SIG-M5 treated with dmso at 0.1 percent for 504 hours (cell line): Measurements from ENCODE around the gene REXO1.

Source experiments
- DNase-seq: peaks from one replicate; lab custom pipeline; 2025; ENCODE audit not compliant: unreplicated experiment; lab: John Stamatoyannopoulos, UW

REXO1 gene

DNA sequence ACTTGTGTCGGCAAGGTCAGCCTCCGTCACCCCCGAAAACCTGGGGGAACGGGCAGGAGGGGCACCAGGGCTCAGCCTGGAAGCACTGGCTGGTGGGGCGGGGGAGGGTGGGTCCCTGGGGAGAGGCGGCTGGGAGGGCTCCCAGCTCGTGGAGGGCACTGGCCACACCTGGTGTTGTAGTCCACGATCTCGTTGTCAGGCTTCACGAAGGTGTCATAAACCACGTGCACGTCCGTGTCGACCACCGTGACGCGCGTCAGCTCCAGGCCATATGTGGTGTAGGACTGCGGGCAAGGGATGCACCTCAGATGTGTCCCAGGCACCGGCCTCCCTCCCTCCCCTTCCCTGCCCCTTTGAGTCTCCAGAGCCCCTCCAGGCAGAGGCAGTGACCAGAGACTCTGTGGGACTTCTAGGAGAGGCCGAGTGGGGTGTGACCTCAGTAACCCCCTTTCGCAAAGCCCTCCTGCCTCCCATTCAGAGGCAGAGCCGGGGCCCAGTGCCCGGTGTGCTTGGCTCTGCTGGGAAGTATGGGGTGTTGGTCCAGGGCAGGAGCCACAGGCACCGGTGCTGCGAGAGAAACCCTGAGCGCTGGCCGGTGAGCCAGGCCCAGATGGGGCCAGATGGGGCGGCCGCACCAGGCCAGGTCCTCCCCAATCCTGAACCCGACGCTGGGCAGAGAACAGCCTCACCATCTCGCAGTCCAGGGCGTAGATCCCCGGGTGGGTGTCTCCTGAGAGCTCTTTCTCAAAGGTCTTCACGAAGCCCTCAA lies 31.6 kb downstream of the REXO1 start:
- DNase-seq: no peak

DNA sequence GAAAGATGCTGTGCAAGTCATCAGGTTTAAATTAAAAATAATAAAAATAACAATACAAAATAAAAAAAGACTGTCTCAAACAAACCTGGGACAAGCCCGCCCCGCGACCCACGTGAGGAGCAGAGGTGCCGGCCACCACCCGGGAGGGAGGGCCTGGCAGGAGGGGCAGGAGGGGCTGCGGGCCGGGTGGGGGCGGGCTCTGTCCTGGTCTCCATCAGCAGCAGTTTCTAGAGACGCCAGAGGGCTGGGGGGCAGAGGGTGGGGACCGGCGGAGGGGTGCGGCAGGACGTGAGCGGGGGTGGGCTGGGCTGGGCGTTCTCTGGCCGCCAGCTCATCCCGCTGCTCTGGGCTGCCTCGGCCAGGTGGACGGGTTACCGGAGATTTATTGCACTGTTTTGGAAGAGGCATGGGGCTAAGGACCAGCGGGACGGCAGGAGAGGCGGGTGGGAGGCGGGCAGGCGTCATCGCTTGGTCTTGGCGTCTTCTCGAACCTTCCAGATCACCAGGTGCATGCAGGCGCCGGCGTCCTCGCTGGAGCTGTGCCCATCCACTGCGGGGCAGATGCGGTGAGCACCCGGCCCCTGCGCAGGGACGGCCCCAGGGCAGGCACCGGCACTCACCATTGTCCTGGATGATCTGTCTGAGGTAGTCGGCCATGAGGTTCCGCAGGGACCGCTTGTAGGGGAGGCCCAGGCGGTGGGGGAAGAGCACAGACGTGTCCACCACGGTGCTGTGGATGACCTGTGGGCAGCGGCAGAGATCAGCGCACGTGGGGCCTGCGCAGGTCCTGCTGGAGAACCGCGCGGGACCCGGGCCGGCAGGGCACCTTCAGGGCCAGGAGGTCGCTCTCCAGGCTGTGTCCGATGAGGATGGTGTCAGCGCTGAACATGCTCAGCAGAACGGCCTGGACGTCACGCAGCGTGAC lies 32.4 kb downstream of the REXO1 start:
- DNase-seq: no peak

DNA sequence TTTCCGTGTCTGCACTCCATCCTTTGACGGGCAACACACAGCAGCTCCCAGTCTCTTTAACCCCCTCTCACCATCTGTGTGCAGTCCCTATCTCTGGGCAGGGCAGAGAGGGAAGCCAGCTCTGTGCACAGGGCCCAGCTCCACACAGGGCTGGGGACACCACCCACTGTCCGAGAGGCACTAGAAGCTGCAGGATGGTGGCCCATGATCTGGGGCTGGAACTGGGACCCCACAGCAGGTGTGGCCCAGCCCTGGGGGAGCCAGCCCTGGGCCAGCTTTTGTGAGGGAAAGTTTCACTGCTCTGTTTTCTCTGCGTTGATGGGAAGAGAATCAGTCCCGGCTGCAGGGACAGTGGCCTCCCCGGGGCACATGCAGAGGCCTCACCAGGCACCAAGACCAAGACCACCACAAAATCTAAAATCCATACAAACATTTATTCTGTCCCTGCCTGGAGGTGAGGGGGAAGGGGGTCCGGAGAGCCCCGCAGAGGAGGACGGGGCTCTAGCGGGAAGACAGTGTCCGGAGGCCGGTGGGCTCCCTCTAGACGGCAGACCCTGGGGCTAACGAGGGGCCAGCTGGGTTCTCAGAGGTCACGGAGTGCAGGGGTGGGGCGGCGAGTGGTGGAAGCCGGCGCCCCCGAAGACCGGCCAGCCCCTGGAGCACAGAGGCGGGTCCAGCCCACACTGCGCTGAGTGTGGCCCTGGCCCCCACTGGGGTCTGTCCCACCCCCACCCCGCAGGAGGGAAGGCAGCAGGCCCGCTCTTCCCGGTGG lies 33.3 kb downstream of the REXO1 start:
- DNase-seq: no peak

DNA sequence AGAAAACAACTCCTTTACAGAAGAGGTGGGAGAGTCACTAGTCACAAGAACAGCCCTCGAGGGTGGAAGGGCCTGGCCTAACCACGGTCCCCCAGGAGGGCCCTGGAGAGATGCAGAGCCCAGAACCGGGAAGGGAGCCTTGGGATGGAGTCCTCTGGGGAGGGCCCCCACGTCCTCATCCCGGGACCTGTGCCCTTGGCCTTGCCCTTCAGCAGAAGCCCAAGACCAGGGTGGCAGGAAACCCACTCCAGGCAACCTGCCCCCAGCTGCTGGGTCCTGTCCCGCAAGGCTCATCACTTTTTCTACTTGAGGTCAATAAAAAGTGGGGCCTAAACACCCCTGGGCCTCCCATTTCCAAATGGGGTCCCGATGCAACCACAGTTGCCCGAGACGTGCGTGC lies 33.9 kb downstream of the REXO1 start:
- DNase-seq: no peak

DNA sequence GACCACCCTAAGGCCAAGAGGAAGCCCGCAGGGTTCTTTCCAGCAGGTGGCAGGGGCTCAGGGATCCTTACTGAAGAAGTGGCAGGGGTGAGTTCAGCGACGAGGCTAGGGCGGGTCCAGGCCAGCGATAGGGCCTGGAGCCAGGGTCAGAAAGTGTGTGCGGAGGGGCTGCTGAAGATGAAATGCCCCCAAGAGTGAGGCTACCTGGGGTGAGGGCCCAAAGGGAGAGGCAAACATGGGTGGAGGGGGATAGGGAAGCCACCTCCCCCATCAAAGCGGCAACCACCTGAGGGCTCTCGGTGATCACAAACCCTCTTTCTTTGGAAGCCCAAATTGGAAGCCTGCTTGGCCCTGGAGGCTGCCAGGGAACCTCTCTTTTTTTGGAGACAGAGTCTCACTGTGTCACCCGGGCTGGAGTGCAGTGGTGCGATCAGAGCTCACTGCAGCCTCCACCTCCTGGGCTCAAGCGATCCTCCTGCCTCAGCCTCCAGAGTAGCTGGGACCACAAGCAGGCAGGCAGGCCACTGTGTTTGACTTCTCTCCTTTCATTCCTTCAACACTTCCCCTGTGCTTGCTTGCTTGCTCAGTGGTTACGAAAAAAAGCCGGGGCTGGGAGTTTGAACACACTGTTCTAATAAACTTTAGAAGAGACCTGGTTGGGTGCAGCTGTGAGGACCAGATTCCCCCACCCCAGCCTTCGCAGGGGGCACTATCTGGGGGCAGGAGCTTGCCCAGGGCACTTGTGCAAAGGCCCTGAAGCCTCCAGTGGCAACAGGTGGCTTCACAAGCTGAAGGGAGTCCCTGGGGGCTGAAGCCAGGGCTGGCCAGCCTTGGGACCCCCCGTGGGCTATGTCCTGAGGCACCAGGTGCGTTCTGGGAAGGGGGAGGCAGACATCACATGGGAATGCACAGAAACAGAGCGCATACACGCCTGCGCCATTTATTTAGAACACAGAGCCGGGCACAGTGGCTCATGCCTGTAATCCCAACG lies 34.8 kb downstream of the REXO1 start:
- no peak for DNase-seq

DNA sequence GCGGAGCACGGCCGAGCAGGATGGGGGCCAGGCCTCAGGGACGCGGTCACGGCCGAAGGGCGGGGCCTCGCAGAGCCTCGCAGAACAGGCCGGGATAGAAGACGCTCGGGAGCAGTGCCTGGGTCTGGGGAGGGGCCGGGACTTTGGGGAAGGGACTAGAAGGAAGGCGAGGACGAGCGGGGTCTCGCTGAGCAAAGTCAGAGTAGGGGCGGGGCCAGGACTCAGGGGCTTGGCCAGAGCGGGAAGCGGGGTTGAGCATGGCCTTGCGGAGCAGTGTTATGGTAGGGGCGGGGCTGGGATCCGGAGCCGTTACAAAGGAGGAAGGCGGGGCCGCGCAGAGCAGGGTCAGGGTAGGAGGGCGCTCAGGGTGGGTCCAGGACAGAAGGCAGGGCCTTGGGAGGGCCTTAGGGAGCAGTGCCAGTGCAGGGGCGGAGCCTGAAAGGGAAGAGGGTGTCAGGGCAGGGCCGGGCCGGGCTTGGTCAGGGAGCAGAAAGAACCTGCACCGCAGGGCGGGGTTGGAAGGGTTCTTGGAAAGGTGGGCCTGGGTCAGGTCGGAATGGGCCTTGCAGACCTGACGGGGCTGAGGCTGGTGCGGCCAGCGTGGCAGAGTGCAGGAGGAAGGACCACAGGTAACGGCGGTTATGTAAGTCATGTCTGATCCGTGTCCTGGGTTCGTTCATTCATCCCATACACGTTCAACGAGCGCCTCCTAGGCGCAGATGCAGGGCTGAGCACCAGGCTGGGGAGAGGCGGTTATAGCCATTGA lies 35.7 kb downstream of the REXO1 start:
- peak; percentile 95 for DNase-seq

DNA sequence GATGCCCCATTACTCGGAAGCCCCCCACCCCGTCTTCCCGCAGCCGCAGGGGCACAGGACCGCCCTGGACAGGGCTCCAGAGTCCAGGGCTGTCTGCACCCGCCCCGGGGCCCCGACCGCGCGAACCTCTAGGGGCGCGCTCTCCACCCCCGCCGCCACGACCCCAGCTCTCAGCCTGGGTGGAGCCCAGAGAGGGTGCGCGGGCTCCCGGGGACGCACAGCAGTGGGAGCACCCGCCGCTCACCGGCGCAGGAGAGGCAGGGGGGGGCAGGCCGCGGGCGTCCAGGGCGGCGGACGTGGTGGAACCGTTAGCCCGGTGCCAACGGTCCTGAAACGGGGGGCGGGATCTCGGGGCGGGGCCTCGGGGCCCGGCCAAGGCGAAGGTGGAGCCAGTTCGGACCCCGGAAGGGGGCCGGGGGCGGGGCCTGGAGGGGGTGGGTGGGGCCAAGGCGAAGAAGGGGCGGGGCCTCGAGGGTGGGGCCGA lies 36.3 kb downstream of the REXO1 start, which contains the start of gene ATP8B3:
ATP8B3 (minus strand) TSS at position 335 of the 484 bp plus-strand sequence. CDS start 540 bp downstream, outside the sequence.
- DNase-seq: peak; percentile 28

DNA sequence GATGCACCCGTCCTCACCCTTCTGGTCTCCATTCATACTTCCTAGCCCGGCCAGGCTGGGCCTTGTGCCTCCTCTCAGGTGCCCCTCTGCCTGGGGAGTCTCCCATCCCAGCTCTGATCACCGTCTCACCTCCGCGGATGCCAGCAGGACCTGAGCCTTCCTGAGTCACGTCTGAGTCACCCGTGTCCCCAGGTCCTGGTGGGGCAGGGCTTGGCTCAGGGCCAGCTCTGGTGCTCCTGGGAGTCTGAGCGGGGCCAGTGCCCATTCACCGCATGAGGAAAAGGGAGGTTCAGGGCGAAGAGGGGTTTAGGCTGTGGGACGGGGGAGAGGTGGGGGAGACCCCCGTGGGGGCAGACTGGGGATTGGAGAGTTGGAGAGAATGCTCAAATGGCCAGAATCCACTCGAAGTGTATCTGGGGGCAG lies 36.8 kb downstream of the REXO1 start:
- peak; percentile 13 for DNase-seq

DNA sequence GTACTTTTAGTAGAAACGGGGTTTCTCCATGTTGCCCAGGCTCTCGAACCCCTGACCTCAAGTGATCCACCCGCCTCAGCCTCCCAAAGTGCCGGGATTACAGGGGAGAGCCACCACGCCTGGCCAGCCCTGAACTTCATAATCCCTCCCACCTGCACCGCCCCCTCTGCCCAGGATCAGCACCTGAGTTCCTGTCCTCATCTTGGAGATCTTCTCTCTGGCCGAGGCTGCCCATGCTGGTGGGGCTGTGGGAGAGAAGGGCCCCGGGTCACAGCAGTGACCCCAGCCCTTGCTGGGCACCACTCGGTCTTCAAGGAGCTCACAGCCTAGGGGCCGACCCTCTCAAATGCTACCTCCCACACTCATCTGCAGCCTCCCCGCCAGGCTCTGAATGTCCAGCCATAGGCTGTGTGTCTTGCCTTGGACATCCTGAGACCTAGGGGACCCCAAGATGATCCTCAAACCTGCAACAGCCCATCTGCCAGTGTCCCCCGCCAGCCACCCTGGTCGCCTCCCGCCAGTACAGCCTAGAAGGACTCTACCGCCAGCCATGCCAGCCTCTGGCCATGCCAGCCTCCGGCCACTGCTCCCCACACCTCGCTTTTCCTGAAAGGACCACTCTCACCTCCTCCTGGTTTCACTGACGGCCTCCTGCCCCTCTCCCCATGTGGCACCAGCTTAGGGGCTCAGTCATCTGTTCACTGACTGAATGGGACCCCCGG lies 37.7 kb downstream of the REXO1 start:
- no peak for DNase-seq

DNA sequence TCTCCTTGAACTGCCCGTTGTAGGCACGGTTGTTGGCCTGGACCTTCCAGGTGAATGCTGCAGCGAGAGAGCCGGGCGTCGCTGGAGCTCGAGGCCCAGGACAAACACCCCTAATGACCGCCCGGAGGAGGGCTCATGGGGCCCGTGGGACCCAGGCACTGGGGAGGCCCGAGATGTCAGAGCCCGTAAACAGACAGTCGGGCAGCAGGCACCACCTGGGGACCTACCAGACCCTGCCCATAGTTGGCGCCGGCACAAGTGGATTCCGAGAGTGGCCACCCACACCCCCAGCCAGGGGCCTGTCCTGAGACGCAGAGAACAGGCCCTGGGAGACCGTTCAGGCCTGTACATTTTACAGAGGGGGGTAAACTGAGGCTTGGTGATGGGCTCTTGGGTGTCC lies 38.6 kb downstream of the REXO1 start:
- DNase-seq: no peak

DNA sequence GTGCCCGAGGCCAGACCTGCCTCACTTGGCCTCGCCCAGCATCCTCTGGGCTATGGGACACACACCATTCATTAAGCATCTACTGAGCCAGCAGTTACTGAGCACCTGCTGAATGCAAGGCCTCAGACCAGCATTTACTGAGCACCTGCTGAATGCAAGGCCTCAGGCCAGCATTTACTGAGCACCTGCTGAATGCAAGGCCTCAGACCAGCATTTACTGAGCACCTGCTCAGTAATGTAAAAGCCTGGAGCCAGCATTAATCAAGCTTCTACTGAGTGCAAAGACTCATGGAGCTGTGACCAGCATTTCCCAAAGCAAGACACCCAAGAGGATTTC lies 39.9 kb downstream of the REXO1 start:
- DNase-seq: no peak

DNA sequence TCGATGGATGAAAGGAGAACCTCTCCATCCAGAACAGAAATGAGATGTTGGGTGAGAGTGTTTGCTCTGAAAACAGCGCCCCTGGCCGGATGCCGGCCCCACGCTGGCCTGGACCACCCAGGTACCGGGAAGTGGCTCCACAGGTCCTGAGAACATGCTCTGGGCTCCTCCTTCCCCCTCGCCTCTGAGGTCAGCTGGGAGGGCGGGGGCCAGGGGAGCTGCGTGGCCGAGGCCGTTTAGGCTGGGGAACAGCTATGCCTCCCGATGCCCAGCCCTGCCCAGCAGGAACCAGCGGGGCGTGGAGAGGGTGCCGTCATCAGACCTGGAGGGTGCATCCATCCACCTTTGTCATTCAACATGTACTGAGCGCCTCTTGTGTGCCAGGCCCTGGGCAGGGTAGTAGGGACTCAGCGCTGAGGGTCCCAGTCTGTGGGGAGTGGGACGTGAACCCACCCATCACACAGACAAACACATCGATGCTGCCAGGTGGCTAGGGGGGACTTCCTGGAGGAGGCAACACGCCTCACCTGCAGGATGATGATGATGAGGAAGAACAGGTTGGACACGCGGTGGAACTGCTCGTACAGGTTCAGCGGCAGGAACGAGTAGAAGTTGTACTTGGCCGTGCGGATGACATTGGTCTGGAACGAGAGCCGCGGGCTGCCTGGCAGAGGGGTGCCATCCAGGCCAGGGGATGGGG lies 40.4 kb downstream of the REXO1 start:
- DNase-seq: no peak

DNA sequence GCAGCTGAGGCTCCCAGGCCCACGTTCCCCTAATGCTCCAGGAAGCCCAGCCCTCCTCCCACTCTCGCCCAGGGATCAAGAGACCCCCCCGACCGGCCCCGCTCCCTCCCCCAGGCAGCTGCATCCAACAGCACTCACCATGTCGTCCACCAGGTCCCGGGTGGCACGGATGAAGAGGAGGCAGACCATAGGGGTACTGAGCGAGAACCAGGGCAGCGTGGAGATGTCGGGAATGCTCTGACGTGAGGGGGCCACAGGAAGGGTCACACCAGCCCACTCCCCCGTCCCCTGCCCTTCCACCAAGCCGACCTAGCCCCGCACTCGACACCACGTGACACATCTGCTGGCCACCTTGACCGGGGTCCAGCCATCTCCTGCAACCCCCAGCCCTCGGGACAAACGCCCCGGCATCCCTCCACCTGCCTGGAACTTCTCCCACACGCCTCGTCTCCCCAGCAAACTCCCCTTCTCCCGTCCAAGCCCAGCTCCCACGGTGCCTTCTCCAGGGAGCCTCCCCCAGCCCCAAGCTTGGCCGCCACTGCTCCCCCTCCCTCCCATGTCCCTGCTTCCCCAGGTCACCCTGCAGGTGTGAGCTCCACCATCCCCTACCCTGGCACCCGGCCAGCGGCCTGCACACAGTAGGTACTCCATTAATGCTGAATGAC lies 41.1 kb downstream of the REXO1 start:
- DNase-seq: no peak

DNA sequence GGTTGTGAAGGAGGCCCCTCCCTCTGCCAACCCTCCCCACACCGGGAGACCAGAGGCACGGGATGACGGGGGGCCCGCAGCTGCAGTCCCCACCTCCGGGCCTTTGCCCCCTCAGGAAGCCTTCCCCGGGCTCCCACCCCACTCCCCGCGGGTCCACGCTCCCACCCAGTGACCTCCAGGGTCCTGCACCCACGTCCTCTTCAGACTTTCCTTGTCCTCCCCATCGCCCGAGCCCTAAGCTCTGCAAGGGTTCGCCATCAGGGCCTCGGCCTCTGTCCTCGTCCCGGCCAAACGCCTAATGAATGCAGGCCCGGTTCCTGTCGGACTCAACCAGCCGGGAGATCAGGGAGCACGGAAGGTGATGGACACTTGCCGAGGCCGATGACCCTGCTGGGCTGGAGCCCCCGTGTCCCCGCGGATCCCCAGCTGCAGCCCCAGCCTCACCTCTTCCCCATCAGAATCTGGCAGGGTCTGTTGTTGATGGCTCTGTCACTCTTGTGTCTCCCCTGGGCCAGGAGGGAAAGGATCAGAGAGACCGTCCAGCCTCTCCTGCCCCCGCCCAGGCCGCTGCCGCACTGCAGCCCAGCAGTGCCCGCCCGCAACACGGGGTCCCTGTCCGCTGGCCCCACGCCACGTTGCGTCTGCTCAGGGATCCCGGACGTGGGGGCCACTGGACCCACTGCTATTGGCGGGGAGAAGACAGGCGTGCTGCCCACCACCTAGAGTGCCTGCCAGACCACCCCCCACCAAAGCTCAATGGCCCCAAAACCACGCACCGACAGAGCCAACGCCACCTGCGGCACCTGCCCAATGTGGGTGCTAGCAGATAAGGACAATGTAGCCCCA lies 41.9 kb downstream of the REXO1 start:
- DNase-seq: no peak

DNA sequence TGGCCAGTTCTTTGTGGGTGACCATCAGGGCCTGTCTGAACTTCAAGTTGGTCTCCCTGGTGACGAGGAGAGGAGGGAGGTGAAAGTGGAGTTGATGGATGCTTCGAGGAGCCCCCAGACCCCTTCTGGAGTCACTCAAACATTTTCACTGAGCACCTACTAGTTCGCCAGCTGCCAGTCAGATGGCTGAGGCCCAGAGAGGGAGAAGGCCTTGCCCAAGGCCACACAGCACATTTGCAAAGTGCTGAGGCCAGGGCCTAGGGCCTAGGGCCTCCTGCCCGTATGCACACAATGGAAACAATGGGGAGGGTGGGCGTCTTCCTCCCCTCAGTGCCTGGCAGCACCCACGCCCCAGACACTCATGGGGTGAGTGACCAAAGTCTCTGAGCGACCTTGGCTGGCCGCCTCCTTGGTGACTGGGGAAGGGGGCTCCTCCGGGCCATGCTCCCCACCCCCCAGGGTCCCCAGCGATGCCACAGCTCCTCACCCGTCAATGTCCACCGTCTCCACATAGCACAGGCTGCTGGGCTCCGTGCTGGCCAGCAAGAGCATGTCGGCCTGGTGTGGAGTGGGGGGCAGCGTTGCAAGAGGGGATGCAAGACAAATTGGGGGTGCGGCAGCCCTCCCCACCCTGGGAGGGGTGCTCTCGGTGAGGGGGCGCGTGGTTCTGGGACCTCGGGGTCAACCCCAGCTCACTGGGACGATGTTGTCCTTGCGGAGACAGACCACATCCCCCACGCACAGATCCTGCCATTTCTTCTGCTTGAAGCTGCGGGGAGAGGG lies 42.7 kb downstream of the REXO1 start:
- no peak for DNase-seq

DNA sequence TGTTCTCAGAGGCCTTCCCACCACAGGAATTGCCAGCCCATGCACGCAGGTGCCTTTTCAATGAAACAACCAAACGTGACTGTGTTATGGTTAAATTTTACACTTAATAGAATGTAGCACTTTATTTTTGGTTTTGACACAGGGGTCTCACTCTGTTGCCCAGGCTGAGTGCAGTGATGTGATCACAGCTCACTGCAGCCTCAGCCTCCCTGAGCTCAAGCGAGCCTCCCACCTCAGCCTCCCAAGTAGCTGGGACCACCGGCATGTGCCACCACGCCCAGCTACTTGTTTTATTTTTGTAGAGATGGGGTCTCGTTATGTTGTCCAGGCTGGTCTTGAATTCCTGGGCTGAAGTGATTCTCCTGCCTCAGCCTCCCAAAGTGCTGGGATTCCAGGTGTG lies 43.4 kb downstream of the REXO1 start:
- DNase-seq: no peak
